ENCODE results near the gene CYP2B6. TPM values are rescaled to one million over a fixed set of nuclear protein-coding genes. Genes with fewer than 3 reads are reported as not detected.
"Not testable (repeated sequence)": the region's sequence is repeated elsewhere in the genome, so short reads cannot be mapped to it uniquely, and the experiment has no call there.

Gene CYP2B6
- polyA plus RNA-seq, 1 donor from 2014 or later, result not detected

DNA sequence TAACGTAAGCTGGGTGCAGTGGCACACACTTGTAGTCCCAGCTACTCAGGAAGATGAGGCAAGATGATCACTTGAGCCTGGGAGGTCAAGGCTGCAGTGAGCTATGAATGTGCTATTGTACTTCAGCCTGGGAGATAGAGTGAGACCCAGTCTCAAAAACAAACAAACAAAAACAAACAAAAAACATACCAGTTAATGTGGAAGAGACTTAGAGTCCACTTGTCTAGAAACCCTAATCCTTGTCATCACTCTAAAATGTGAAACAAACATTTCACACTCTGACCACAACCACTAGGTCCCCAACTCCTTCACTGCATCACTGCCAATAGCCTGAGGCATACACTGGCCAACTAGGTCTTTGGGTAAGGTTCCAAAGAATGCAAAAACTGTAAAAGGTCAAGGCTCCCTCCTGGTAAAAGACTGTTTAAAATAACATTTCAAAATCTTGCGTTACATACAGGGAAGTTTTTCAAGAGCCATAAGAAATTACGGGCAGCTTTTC is 28.6 kb upstream of the CYP2B6 start:
- H4K20me1 ChIP-seq (ENCODE audit: insufficient read depth), result no peaks in the 10 kb centered on the region
- H3K4me3 ChIP-seq (ENCODE audit: low read length), result no peak overlapping the region
- TF ChIP-seq, protein P1, sequence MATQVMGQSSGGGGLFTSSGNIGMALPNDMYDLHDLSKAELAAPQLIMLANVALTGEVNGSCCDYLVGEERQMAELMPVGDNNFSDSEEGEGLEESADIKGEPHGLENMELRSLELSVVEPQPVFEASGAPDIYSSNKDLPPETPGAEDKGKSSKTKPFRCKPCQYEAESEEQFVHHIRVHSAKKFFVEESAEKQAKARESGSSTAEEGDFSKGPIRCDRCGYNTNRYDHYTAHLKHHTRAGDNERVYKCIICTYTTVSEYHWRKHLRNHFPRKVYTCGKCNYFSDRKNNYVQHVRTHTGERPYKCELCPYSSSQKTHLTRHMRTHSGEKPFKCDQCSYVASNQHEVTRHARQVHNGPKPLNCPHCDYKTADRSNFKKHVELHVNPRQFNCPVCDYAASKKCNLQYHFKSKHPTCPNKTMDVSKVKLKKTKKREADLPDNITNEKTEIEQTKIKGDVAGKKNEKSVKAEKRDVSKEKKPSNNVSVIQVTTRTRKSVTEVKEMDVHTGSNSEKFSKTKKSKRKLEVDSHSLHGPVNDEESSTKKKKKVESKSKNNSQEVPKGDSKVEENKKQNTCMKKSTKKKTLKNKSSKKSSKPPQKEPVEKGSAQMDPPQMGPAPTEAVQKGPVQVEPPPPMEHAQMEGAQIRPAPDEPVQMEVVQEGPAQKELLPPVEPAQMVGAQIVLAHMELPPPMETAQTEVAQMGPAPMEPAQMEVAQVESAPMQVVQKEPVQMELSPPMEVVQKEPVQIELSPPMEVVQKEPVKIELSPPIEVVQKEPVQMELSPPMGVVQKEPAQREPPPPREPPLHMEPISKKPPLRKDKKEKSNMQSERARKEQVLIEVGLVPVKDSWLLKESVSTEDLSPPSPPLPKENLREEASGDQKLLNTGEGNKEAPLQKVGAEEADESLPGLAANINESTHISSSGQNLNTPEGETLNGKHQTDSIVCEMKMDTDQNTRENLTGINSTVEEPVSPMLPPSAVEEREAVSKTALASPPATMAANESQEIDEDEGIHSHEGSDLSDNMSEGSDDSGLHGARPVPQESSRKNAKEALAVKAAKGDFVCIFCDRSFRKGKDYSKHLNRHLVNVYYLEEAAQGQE (IDR thresholded peaks at IDR 0.05; ENCODE audit: borderline replicate concordance), result no peak
- TF ChIP-seq, protein P2, sequence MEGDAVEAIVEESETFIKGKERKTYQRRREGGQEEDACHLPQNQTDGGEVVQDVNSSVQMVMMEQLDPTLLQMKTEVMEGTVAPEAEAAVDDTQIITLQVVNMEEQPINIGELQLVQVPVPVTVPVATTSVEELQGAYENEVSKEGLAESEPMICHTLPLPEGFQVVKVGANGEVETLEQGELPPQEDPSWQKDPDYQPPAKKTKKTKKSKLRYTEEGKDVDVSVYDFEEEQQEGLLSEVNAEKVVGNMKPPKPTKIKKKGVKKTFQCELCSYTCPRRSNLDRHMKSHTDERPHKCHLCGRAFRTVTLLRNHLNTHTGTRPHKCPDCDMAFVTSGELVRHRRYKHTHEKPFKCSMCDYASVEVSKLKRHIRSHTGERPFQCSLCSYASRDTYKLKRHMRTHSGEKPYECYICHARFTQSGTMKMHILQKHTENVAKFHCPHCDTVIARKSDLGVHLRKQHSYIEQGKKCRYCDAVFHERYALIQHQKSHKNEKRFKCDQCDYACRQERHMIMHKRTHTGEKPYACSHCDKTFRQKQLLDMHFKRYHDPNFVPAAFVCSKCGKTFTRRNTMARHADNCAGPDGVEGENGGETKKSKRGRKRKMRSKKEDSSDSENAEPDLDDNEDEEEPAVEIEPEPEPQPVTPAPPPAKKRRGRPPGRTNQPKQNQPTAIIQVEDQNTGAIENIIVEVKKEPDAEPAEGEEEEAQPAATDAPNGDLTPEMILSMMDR (IDR thresholded peaks at IDR 0.05; ENCODE audit: poor library complexity, severe bottlenecking), result no peak
- H3K9me2 ChIP-seq (ENCODE audit: insufficient read depth, low read length), result no peaks in the 10 kb centered on the region
- H3K9ac ChIP-seq (ENCODE audit: low read length), result no peak overlapping the region
- no peaks in the 10 kb centered on the region for H3F3A ChIP-seq (ENCODE audit: insufficient read depth, low read length, poor library complexity, severe bottlenecking)
- H3K36me3 ChIP-seq (ENCODE audit: insufficient read depth, low read length), result no peaks in the 10 kb centered on the region
- no peaks in the 10 kb centered on the region for H3K27me3 ChIP-seq (ENCODE audit: insufficient read depth, low read depth, low read length)
- H3K4me2 ChIP-seq (ENCODE audit: low read length), result no peak overlapping the region
- H3K9me3 ChIP-seq (ENCODE audit: low read length), result no peaks in the 10 kb centered on the region
- no peaks in the 10 kb centered on the region for H3K79me2 ChIP-seq (replicated peaks; ENCODE audit: insufficient read depth, low read length)
- H2AFZ ChIP-seq (ENCODE audit: low read depth, low read length), result no peak overlapping the region
- no peak overlapping the region for H3K27ac ChIP-seq (ENCODE audit: low read length)

DNA sequence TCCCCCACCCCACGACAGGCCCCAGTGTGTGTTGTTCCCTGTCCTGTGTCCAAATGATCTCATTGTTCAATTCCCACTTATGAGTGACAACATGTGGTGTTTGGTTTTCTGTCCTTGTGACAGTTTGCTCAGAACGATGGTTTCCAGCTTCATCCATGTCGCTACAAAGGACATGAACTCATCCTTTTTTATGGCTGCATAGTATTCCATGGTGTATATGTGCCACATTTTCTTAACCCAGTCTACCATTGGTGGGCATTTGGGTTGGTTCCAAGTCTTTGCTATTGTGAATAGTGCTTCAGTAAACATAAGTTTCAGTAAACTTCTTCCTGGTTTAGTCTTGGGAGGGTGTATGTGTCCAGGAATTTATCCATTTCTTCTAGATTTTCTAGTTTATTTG is 26.7 kb upstream of the CYP2B6 start:
- H2AFZ ChIP-seq (ENCODE audit: low read depth, low read length); H3K4me3 ChIP-seq (ENCODE audit: low read length); H3K36me3 ChIP-seq (ENCODE audit: insufficient read depth, low read length); H3K9me2 ChIP-seq (ENCODE audit: insufficient read depth, low read length); H3K27me3 ChIP-seq (ENCODE audit: insufficient read depth, low read depth, low read length); H3K4me2 ChIP-seq (ENCODE audit: low read length); H3K27ac ChIP-seq (ENCODE audit: low read length); H4K20me1 ChIP-seq (ENCODE audit: insufficient read depth); H3F3A ChIP-seq (ENCODE audit: insufficient read depth, low read length, poor library complexity, severe bottlenecking); H3K9ac ChIP-seq (ENCODE audit: low read length); H3K9me3 ChIP-seq (ENCODE audit: low read length); H3K79me2 ChIP-seq (replicated peaks; ENCODE audit: insufficient read depth, low read length): not testable (repeated sequence)

DNA sequence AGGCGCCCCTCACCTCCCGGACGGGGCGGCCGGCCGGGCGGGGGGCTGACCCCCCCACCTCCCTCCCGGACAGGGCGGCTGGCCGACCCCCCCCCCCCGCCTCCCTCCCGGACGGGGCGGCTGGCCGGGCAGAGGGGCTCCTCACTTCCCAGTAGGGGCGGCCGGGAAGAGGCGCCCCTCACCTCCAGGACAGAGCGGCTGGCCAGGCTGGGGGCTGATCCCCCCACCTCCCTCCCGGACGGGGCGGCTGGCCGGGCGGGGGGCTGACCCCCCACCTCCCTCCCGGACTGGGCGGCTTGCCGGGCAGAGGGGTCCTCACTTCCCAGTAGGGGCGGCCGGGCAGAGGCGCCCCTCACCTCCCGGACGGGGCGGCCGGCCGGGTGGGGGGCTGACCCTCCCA is 25.7 kb upstream of the CYP2B6 start:
- not testable (repeated sequence) for H3K9me2 ChIP-seq (ENCODE audit: insufficient read depth, low read length); H3K36me3 ChIP-seq (ENCODE audit: insufficient read depth, low read length); H3K4me3 ChIP-seq (ENCODE audit: low read length); H3K9me3 ChIP-seq (ENCODE audit: low read length); H3K4me2 ChIP-seq (ENCODE audit: low read length); H3F3A ChIP-seq (ENCODE audit: insufficient read depth, low read length, poor library complexity, severe bottlenecking); H4K20me1 ChIP-seq (ENCODE audit: insufficient read depth); H3K9ac ChIP-seq (ENCODE audit: low read length); H3K79me2 ChIP-seq (replicated peaks; ENCODE audit: insufficient read depth, low read length); H3K27me3 ChIP-seq (ENCODE audit: insufficient read depth, low read depth, low read length); H3K27ac ChIP-seq (ENCODE audit: low read length); H2AFZ ChIP-seq (ENCODE audit: low read depth, low read length)

DNA sequence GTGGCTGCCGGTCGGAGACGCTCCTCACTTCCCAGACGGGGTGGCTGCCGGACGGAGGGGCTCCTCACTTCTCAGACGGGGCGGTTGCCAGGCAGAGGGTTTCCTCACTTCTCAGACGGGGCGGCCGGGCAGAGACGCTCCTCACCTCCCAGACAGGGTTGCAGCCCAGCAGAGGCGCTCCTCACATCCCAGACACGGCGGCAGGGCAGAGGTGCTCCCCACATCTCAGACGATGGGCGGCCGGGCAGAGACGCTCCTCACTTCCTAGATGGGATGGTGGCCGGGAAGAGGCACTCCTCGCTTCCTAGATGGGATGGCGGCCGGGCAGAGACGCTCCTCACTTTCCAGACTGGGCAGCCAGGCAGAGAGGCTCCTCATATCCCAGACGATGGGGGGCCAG is 24.5 kb upstream of the CYP2B6 start:
- H3F3A ChIP-seq (ENCODE audit: insufficient read depth, low read length, poor library complexity, severe bottlenecking); H3K79me2 ChIP-seq (replicated peaks; ENCODE audit: insufficient read depth, low read length); H2AFZ ChIP-seq (ENCODE audit: low read depth, low read length); H3K9me2 ChIP-seq (ENCODE audit: insufficient read depth, low read length); H3K27me3 ChIP-seq (ENCODE audit: insufficient read depth, low read depth, low read length); H4K20me1 ChIP-seq (ENCODE audit: insufficient read depth); H3K4me2 ChIP-seq (ENCODE audit: low read length); H3K27ac ChIP-seq (ENCODE audit: low read length); H3K4me3 ChIP-seq (ENCODE audit: low read length); H3K36me3 ChIP-seq (ENCODE audit: insufficient read depth, low read length); H3K9ac ChIP-seq (ENCODE audit: low read length); H3K9me3 ChIP-seq (ENCODE audit: low read length): not testable (repeated sequence)

DNA sequence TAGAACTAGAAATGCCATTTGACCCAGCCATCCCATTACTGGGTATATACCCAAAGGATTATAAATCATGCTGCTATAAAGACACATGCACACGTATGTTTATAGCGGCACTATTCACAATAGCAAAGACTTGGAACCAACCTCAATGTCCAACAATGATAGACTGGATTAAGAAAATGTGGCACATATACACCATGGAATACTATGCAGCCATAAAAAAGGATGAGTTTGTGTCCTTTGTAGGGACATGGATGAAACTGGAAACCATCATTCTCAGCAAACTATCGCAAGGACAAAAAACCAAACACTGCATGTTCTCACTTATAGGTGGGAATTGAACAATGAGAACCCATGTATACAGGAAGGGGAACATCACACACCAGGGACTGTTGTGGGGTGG is 23.0 kb upstream of the CYP2B6 start:
- not testable (repeated sequence) for H3K79me2 ChIP-seq (replicated peaks; ENCODE audit: insufficient read depth, low read length); H3F3A ChIP-seq (ENCODE audit: insufficient read depth, low read length, poor library complexity, severe bottlenecking); H3K27me3 ChIP-seq (ENCODE audit: insufficient read depth, low read depth, low read length); H3K36me3 ChIP-seq (ENCODE audit: insufficient read depth, low read length); H3K4me3 ChIP-seq (ENCODE audit: low read length); H3K27ac ChIP-seq (ENCODE audit: low read length); H2AFZ ChIP-seq (ENCODE audit: low read depth, low read length); H3K4me2 ChIP-seq (ENCODE audit: low read length); H4K20me1 ChIP-seq (ENCODE audit: insufficient read depth); H3K9me2 ChIP-seq (ENCODE audit: insufficient read depth, low read length); H3K9me3 ChIP-seq (ENCODE audit: low read length); H3K9ac ChIP-seq (ENCODE audit: low read length)

DNA sequence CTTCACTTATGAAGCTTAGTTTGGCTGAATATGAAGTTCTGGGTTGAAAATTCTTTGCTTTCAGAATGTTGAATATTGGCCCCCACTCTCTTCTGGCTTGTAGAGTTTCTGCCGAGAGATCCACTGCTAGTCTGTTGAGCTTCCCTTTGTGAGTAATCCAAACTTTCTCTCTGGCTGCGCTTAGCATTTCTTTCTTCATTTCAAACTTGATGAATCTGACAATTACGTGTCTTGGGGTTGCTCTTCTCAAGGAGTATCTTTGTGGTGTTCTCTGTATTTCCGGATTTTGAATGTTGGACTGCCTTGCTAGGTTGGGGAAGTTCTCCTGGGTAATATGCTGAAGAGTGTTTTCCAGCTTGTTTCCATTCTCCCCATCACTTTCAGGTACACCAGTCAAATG is 21.4 kb upstream of the CYP2B6 start:
- H3K9me3 ChIP-seq (ENCODE audit: low read length); H3K9me2 ChIP-seq (ENCODE audit: insufficient read depth, low read length): not testable (repeated sequence)

More for the DNA sequence above, 21.4 kb upstream of the CYP2B6 start:
- H3K79me2 ChIP-seq (replicated peaks; ENCODE audit: insufficient read depth, low read length); H3K36me3 ChIP-seq (ENCODE audit: insufficient read depth, low read length); H3F3A ChIP-seq (ENCODE audit: insufficient read depth, low read length, poor library complexity, severe bottlenecking); H3K27me3 ChIP-seq (ENCODE audit: insufficient read depth, low read depth, low read length); H3K4me3 ChIP-seq (ENCODE audit: low read length); H3K9ac ChIP-seq (ENCODE audit: low read length); H2AFZ ChIP-seq (ENCODE audit: low read depth, low read length); H3K4me2 ChIP-seq (ENCODE audit: low read length); H4K20me1 ChIP-seq (ENCODE audit: insufficient read depth); H3K27ac ChIP-seq (ENCODE audit: low read length): not testable (repeated sequence)
